HG03439 (cell line): Measurements from ENCODE around the gene SLC26A6.

Experiments used
- ATAC-seq: cut with Tn5 transposase; IDR thresholded peaks from one replicate; pipeline ENCODE4 v1.9.1; 2021; ENCODE audit warnings: mild to moderate bottlenecking, moderate library complexity; ENCODE audit not compliant: unreplicated experiment

SLC26A6 gene

GRCh38 chr3:48581621-48582481, 53.4 kb downstream of the SLC26A6 start:
- no peak for ATAC-seq

GRCh38 chr3:48576647-48577046, 58.6 kb downstream of the SLC26A6 start:
- no peak for ATAC-seq
